HG03565 (cell line): ENCODE results near the gene C2CD2L.
"Not testable (repeated sequence)": the region's sequence is repeated elsewhere in the genome, so short reads cannot be mapped to it uniquely, and the experiment has no call there.

Experiments used
- ATAC-seq: cut with Tn5 transposase; IDR thresholded peaks from one replicate; pipeline ENCODE4 v1.9.1; 2021; ENCODE audit warnings: mild to moderate bottlenecking, moderate library complexity; ENCODE audit not compliant: unreplicated experiment

The C2CD2L gene

GRCh38 chr11:119113716-119114115, 6.6 kb downstream of the C2CD2L start:
- ATAC-seq = no peak

- no peak for ATAC-seq
These were observed 7.2 kb downstream of the C2CD2L start for GRCh38 chr11:119114351-119114750.

- no peak for ATAC-seq
These were observed 8.5 kb downstream of the C2CD2L start for GRCh38 chr11:119115484-119116234.

DNA sequence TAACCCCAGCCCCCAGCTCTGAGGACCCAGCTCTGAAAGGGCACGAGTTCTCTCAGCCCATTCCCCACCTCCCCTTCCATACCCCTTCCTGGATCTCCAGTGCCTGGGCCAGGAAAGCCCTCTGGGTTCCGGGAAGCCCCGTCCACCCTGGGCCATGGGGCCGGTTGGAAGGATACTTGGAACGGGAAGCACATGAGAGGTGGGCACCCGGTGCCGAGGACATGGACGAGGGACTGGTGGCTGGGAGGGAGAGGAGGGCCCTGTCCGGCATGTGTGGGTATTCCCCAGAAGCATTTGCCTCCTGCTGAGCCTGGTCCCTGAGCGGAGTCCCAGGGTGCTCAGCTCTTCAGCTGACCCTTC, 9.1 kb downstream of the C2CD2L start:
- ATAC-seq = no peak

GRCh38 chr11:119116601-119117000, 9.5 kb downstream of the C2CD2L start:
- ATAC-seq = no peak

GRCh38 chr11:119117004-119117706, 10.0 kb downstream of the C2CD2L start:
- no peak for ATAC-seq

DNA sequence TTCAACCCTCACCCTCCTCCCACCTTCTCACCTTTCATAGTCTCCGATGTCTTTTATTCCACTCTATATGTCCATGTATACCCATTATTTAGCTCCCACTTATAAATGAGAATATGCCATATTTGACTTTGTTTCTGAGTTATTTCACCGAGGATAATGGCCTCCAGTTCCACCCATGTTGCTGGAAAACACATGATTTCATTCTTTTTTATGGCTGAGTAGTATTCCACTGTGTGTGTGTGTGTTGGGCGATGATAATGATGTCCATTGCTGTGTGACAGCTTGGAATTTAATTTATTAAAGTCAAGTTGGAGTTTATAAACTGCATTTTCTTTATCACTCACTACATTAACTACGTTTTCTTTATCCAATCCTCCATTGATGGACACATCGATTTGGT, 11.1 kb downstream of the C2CD2L start:
- no peak for ATAC-seq

DNA sequence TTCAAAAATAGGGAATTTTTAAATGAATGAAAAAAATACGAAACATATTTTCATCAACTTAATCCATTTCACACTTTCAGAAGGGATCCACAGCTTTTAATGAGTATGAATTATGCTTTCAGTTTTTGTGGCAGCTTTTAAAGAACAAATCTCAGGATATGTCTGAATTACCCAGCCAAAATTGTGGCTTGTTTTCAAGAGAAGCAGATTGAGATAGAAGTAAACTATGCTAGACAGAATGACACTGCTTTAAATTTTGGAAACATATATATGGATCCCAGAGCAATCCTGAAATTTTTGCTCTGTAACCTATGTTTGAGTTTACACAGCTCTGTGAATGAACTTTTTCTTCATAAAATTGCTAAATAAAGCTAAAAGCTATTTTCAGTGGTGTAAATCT, 11.8 kb downstream of the C2CD2L start:
- no peak for ATAC-seq

- ATAC-seq = no peak
These were observed 13.5 kb downstream of the C2CD2L start for GRCh38 chr11:119120639-119121007.

- peak; percentile 93 for ATAC-seq
These were observed 14.1 kb downstream of the C2CD2L start, which contains the start of gene HINFP for GRCh38 chr11:119121008-119121810. Gene HINFP, plus strand, starts transcription at chr11:119121580. Its CDS starts 5,365 bp downstream, at chr11:119126945.

DNA sequence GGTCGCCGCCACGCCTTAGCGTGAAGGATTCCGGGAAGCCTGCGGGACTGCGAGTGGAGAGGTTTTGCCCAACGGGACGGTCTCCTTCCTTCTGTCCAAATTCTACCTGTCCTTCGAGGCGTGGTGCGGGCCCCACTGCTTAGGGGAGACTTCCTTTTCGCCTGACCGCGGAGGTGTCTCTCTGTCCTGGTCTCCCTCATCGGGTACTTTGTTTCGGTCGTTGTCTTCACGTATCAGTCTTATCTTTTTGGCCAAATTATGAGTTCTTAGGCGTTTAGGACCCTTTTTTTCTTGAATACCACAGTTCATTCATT, 14.6 kb downstream of the C2CD2L start:
- ATAC-seq = no peak

- ATAC-seq = no peak
These were observed 18.7 kb downstream of the C2CD2L start for GRCh38 chr11:119125821-119126220.

- no peak for ATAC-seq
These were observed 19.6 kb downstream of the C2CD2L start for GRCh38 chr11:119126675-119127268.

- ATAC-seq = no peak
These were observed 23.5 kb downstream of the C2CD2L start for GRCh38 chr11:119130662-119131061.

DNA sequence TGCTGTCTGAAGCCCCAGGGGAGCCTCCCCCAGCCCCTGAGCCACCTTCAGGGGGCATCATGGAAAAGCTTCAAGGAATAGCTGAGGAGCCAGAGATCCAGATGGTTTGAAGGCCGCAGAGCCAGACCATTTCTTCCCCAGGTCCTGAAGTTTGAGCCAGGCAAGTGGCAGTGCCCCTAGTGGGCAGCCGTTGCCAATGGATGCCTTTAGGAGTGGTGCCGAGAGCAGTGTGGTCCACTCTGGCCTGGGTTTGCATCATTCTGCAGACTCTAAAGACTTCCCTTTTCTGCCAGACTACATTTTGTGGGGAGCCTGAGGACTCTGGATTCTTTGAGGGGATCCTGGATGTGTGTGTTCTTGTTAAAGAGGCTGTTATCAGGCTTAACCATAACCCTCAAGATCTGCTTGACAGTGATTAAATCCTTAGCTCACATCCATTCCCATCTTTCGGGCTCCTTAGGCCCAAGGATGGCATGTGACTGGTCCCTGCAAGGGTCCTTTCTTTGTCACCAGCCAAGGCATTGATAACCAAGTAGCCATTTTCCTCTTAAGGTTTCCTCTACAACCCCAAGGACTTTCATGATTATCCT, 27.3 kb downstream of the C2CD2L start:
- no peak for ATAC-seq

- ATAC-seq = not testable (repeated sequence)
These were observed 32.1 kb downstream of the C2CD2L start for GRCh38 chr11:119139276-119139675.

DNA sequence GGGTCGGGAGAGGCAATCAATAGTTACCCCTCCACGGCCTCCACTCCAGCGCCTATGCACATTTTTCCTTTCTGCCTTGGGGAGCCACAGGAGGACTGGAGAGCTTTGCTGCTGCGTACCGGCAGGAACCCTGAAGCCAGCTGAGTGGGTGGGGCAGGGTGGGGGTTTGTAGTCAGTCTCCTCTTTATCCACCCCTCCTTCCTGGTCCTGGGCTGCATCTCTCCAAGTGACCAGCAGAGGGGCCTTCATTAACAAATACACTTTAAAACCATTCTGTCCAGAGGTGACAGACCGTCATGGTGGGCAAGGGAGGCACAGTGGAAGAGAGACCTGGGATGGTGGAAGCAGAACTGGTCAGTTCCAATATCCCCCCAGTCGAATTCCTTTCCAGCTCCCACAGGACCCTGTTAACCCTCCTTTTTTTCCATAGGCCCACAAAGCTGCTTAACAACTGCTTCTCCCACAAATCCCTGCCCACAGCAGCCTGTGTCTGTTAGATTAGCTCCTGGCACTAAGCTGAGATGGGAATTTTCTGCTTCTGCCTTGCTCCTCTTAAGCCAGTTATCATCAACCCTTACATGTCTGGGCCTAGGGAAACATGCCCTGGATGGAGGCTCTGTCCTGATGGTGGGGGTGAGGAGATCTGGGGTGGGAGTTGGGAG, 37.8 kb downstream of the C2CD2L start:
- ATAC-seq = no peak

- no peak for ATAC-seq
These were observed 38.4 kb downstream of the C2CD2L start for GRCh38 chr11:119145551-119145950.

GRCh38 chr11:119147604-119148333, 40.6 kb downstream of the C2CD2L start:
- no peak for ATAC-seq

DNA sequence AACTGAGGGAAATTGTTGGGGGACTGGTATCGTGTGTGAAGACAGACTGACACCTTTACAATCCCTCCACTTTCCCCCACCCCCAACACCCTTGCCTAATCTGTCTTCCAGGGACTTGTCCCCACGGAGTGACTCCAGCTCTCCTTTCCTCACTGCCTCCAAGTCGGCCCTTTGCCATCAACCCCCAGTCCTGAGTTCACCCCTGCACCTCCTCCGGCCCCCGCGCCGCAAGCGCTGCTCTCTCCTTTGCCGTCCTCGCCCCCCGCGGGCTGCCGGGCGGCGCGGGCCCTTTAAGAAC, 41.5 kb downstream of the C2CD2L start:
- no peak for ATAC-seq
